ENCODE results near the gene ARHGEF9.

DNA sequence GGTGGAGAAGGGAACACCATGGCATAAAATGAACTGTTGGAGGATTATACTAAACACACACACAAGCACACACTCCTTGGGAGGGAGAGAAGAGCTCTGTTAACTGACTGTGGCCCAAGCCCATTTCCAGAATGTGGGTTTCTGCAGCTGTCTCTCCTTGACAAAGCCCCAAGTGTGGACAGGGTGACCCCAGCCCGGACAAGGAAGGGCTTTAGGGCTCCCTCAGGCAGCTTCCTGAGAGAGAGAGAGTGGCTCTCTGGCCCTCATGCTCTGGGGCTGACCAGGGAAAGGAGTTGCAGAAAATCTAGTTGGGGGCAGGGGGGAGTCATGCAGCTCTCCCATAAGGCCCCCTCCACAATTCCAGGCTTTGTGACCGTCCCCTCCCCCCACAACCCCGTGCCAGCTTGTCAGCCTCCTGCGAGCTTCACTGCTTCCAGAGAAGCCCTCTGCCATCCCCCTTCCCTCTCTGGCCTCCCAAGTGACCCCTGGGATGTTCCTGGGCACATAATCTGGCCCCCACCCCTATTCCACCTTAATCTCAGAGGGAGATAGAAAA, 590 bp downstream of the ARHGEF9 start:
- TF ChIP-seq, protein P1, sequence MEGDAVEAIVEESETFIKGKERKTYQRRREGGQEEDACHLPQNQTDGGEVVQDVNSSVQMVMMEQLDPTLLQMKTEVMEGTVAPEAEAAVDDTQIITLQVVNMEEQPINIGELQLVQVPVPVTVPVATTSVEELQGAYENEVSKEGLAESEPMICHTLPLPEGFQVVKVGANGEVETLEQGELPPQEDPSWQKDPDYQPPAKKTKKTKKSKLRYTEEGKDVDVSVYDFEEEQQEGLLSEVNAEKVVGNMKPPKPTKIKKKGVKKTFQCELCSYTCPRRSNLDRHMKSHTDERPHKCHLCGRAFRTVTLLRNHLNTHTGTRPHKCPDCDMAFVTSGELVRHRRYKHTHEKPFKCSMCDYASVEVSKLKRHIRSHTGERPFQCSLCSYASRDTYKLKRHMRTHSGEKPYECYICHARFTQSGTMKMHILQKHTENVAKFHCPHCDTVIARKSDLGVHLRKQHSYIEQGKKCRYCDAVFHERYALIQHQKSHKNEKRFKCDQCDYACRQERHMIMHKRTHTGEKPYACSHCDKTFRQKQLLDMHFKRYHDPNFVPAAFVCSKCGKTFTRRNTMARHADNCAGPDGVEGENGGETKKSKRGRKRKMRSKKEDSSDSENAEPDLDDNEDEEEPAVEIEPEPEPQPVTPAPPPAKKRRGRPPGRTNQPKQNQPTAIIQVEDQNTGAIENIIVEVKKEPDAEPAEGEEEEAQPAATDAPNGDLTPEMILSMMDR (IDR thresholded peaks at IDR 0.05; ENCODE audit: borderline replicate concordance, extremely low read depth, low read length, poor library complexity, severe bottlenecking): no peak
- no peak for TF ChIP-seq EZH2 (IDR thresholded peaks at IDR 0.05; ENCODE audit: borderline replicate concordance, low read depth, low read length, severe bottlenecking)
